ENCODE results near the gene CDCA7L.

Gene CDCA7L

GRCh38 chr7:21983056-21983455 is 37.4 kb upstream of the CDCA7L start:
- TF ChIP-seq CTCF (IDR thresholded peaks at IDR 0.05; ENCODE audit: low read depth, low read length, poor library complexity, severe bottlenecking) = no peak
- no peak for TF ChIP-seq EZH2phosphoT487 (IDR thresholded peaks at IDR 0.05; ENCODE audit: borderline replicate concordance, low read length)
- H3K36me3 ChIP-seq (ENCODE audit: control insufficient read depth, low read length) = no peaks in the 10 kb centered on the region
- H3K9me3 ChIP-seq (ENCODE audit: control insufficient read depth, insufficient read depth, low read length) = no peaks in the 10 kb centered on the region
- no peaks in the 10 kb centered on the region for H4K20me1 ChIP-seq (ENCODE audit: control insufficient read depth, insufficient read depth, low read depth, low read length)
- no peak overlapping the region for H3K4me2 ChIP-seq (ENCODE audit: low read length)
- H3K79me2 ChIP-seq (ENCODE audit: control insufficient read depth, low read length) = no peaks in the 10 kb centered on the region
- no peak overlapping the region for H3K4me3 ChIP-seq (ENCODE audit: low read length)
- no peaks in the 10 kb centered on the region for H3F3A ChIP-seq (ENCODE audit: control insufficient read depth, insufficient read depth)
- H3K9me2 ChIP-seq (replicated peaks; ENCODE audit: control insufficient read depth, low read length) = no peaks in the 10 kb centered on the region
- H3K4me1 ChIP-seq (ENCODE audit: control insufficient read depth, low read length) = peaks cover 5% of the 10 kb centered on the region
- H3K27ac ChIP-seq (ENCODE audit: low read depth, low read length) = no peak overlapping the region
- 0 out of 2 replicates have a peak, but pooled peaks cover 4% of the 10 kb centered on the region for H3K27me3 ChIP-seq (ENCODE audit: control insufficient read depth, low read length)

- H3K9me2 ChIP-seq (replicated peaks; ENCODE audit: control insufficient read depth, low read length) = no peaks in the 10 kb centered on the region
- no peaks in the 10 kb centered on the region for H3K4me1 ChIP-seq (ENCODE audit: control insufficient read depth, low read length)
- no peak overlapping the region for H3K4me2 ChIP-seq (ENCODE audit: low read length)
- TF ChIP-seq CTCF (IDR thresholded peaks at IDR 0.05; ENCODE audit: low read depth, low read length, poor library complexity, severe bottlenecking) = peak; percentile 35
- no peak for TF ChIP-seq EZH2phosphoT487 (IDR thresholded peaks at IDR 0.05; ENCODE audit: borderline replicate concordance, low read length)
- H4K20me1 ChIP-seq (ENCODE audit: control insufficient read depth, insufficient read depth, low read depth, low read length) = no peaks in the 10 kb centered on the region
- H3K4me3 ChIP-seq (ENCODE audit: low read length) = no peak overlapping the region
- H3K27ac ChIP-seq (ENCODE audit: low read depth, low read length) = no peak overlapping the region
- H3K27me3 ChIP-seq (ENCODE audit: control insufficient read depth, low read length) = 0 out of 2 replicates have a peak, but pooled peaks cover 4% of the 10 kb centered on the region
- H3K9me3 ChIP-seq (ENCODE audit: control insufficient read depth, insufficient read depth, low read length) = no peaks in the 10 kb centered on the region
- H3F3A ChIP-seq (ENCODE audit: control insufficient read depth, insufficient read depth) = no peaks in the 10 kb centered on the region
- H3K36me3 ChIP-seq (ENCODE audit: control insufficient read depth, low read length) = no peaks in the 10 kb centered on the region
- no peaks in the 10 kb centered on the region for H3K79me2 ChIP-seq (ENCODE audit: control insufficient read depth, low read length)
Observed at GRCh38 chr7:21981524-21981923, 35.8 kb upstream of the CDCA7L start.

- no peak overlapping the region for H3K4me2 ChIP-seq (ENCODE audit: low read length)
- no peaks in the 10 kb centered on the region for H3K9me3 ChIP-seq (ENCODE audit: control insufficient read depth, insufficient read depth, low read length)
- H3K36me3 ChIP-seq (ENCODE audit: control insufficient read depth, low read length) = no peaks in the 10 kb centered on the region
- no peaks in the 10 kb centered on the region for H3K79me2 ChIP-seq (ENCODE audit: control insufficient read depth, low read length)
- H3K27ac ChIP-seq (ENCODE audit: low read depth, low read length) = no peak overlapping the region
- 0 out of 2 replicates have a peak, but pooled peaks cover 4% of the 10 kb centered on the region for H3K27me3 ChIP-seq (ENCODE audit: control insufficient read depth, low read length)
- no peaks in the 10 kb centered on the region for H4K20me1 ChIP-seq (ENCODE audit: control insufficient read depth, insufficient read depth, low read depth, low read length)
- H3K4me1 ChIP-seq (ENCODE audit: control insufficient read depth, low read length) = no peaks in the 10 kb centered on the region
- H3F3A ChIP-seq (ENCODE audit: control insufficient read depth, insufficient read depth) = no peaks in the 10 kb centered on the region
- no peak overlapping the region for H3K4me3 ChIP-seq (ENCODE audit: low read length)
- no peaks in the 10 kb centered on the region for H3K9me2 ChIP-seq (replicated peaks; ENCODE audit: control insufficient read depth, low read length)
- TF ChIP-seq CTCF (IDR thresholded peaks at IDR 0.05; ENCODE audit: low read depth, low read length, poor library complexity, severe bottlenecking) = no peak
- TF ChIP-seq EZH2phosphoT487 (IDR thresholded peaks at IDR 0.05; ENCODE audit: borderline replicate concordance, low read length) = no peak
Observed at GRCh38 chr7:21980926-21981500, 35.3 kb upstream of the CDCA7L start.
